Measurements from ENCODE around the gene CLEC5A. TPM values are rescaled to one million over a fixed set of nuclear protein-coding genes. Genes with fewer than 3 reads are reported as not detected.

Gene CLEC5A
- total RNA-seq, 1 experiment from 2014 or later = not detected

DNA sequence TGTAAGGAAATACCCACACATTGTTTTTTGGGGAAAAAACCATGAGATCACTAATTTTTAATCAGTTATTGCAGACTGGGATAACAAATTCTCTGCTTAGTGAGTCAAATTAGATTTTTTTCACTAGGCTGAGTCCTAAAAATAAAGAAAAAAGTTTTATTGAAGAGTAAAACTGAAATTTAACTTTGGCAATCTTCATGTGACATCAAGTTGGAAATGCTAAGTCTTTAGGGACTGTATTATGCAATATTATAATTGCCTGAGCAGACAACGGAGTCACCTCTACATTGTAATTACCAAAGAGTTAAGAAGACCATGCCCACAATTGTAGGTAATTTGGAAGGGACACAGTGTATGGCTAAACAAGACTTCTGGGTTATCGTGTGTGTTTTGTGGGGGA is 2.2 kb upstream of the CLEC5A start:
- no peak for TF ChIP-seq TCF7L2 (IDR thresholded peaks at IDR 0.05; ENCODE audit: low read depth, low read length)
- no peak for TF ChIP-seq SIN3A (IDR thresholded peaks at IDR 0.05; ENCODE audit: borderline replicate concordance, insufficient read depth, low read depth, low read length)
- TF ChIP-seq, protein P1, sequence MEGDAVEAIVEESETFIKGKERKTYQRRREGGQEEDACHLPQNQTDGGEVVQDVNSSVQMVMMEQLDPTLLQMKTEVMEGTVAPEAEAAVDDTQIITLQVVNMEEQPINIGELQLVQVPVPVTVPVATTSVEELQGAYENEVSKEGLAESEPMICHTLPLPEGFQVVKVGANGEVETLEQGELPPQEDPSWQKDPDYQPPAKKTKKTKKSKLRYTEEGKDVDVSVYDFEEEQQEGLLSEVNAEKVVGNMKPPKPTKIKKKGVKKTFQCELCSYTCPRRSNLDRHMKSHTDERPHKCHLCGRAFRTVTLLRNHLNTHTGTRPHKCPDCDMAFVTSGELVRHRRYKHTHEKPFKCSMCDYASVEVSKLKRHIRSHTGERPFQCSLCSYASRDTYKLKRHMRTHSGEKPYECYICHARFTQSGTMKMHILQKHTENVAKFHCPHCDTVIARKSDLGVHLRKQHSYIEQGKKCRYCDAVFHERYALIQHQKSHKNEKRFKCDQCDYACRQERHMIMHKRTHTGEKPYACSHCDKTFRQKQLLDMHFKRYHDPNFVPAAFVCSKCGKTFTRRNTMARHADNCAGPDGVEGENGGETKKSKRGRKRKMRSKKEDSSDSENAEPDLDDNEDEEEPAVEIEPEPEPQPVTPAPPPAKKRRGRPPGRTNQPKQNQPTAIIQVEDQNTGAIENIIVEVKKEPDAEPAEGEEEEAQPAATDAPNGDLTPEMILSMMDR (IDR thresholded peaks at IDR 0.05) = no peak
- TF ChIP-seq POLR2AphosphoS5 (IDR thresholded peaks at IDR 0.05; ENCODE audit: low read depth, low read length) = no peak
- TF ChIP-seq REST (IDR thresholded peaks at IDR 0.05; ENCODE audit: insufficient read depth in 1 of 2, low read depth in 2 of 2, low read length in 1 of 2) = no peak
- BruUV-seq (replicated peaks) = no TSS peak
- H3K4me1 ChIP-seq (ENCODE audit: control insufficient read depth, insufficient read depth, low read length) = no peaks in the 10 kb centered on the region
- H3K27ac ChIP-seq (ENCODE audit: low read length) = no peak overlapping the region
- no peak overlapping the region for H3K4me3 ChIP-seq (ENCODE audit: low read depth in 2 of 2, low read length in 2 of 2)
- ATAC-seq = no peak
- DNase-seq (ENCODE audit: low read depth, low spot score) = no peak
- no peaks in the 10 kb centered on the region for H3K9me3 ChIP-seq (ENCODE audit: control insufficient read depth, insufficient read depth, low read depth, low read length)
- no peaks in the 10 kb centered on the region for H3K27me3 ChIP-seq (ENCODE audit: control insufficient read depth, insufficient read depth, low read length)
- in situ Hi-C loops (cut with HindIII; ENCODE audit: low pct_unique_long_range_greater_than_20kb, low sequenced_read_pairs) (no loop called here), intact Hi-C loops (cut with micrococcal nuclease; ENCODE audit: unreplicated experiment) (no loop called here)
- H3K36me3 ChIP-seq (ENCODE audit: control insufficient read depth, insufficient read depth, low read length) = no peaks in the 10 kb centered on the region
- CTCF ChIA-PET = no interaction called here
- POLR2A ChIA-PET = no interaction called here

GRCh38 chr7:141945356-141945755 is 1.4 kb downstream of the CLEC5A start:
- Histone ChIP-seq H3K27ac (ENCODE audit: low read length) (no peak overlapping the region), H3K4me1 (ENCODE audit: control insufficient read depth, insufficient read depth, low read length) (no peaks in the 10 kb centered on the region), H3K36me3 (ENCODE audit: control insufficient read depth, insufficient read depth, low read length) (no peaks in the 10 kb centered on the region), H3K9me3 (ENCODE audit: control insufficient read depth, insufficient read depth, low read depth, low read length) (no peaks in the 10 kb centered on the region), H3K4me3 (ENCODE audit: low read depth in 2 of 2, low read length in 2 of 2) (no peak overlapping the region), H3K27me3 (ENCODE audit: control insufficient read depth, insufficient read depth, low read length) (no peaks in the 10 kb centered on the region)
- in situ Hi-C loops (cut with HindIII; ENCODE audit: low pct_unique_long_range_greater_than_20kb, low sequenced_read_pairs) = no loop called here
- ATAC-seq = no peak
- intact Hi-C loops (cut with micrococcal nuclease; ENCODE audit: unreplicated experiment) = no loop called here
- ChIA-PET CTCF (no interaction called here), POLR2A (no interaction called here)
- BruUV-seq (replicated peaks) = no TSS peak
- TF ChIP-seq TCF7L2 (IDR thresholded peaks at IDR 0.05; ENCODE audit: low read depth, low read length) = no peak
- TF ChIP-seq, protein P1 (IDR thresholded peaks at IDR 0.05) = no peak
- no peak for TF ChIP-seq POLR2AphosphoS5 (IDR thresholded peaks at IDR 0.05; ENCODE audit: low read depth, low read length)
- no peak for TF ChIP-seq SIN3A (IDR thresholded peaks at IDR 0.05; ENCODE audit: borderline replicate concordance, insufficient read depth, low read depth, low read length)
- no peak for TF ChIP-seq REST (IDR thresholded peaks at IDR 0.05; ENCODE audit: insufficient read depth in 1 of 2, low read depth in 2 of 2, low read length in 1 of 2)
- DNase-seq (ENCODE audit: low read depth, low spot score) = no peak
